Lung (tissue), 12 donors: ENCODE data around the gene MTMR4. TPM values are rescaled to one million over a fixed set of nuclear protein-coding genes. Genes with fewer than 3 reads are reported as not detected.
"Not testable (repeated sequence)": the region's sequence is repeated elsewhere in the genome, so short reads cannot be mapped to it uniquely, and the experiment has no call there.

ENCODE experiments used
- ATAC-seq: fragments of 200-7000 bp; cut with Tn5 transposase; one replicate; pipeline ENCODE4 v1.9.1; 2020; ENCODE audit warnings: moderate number of reproducible peaks; ENCODE audit not compliant: insufficient read depth, low FRiP score
- DNase-seq, 3 donors: peaks; one replicate each; pipeline ENCODE4 v3.0.0-alpha.2; 2013 to 2017
- H3K27ac ChIP-seq, 2 donors: one replicate each; pipeline ENCODE4 v1.5.1; 2013; ENCODE audit warnings: mild to moderate bottlenecking in 2 of 2, moderate library complexity in 2 of 2, control low read depth in 1 of 2, inconsistent platforms in 1 of 2, low read depth in 1 of 2, low read length in 1 of 2
- H3K27me3 ChIP-seq, 3 donors: one replicate each; pipeline ENCODE4 v1.5.1; 2013; ENCODE audit warnings: low read length in 2 of 3; ENCODE audit not compliant: control insufficient read depth in 3 of 3, insufficient read depth in 3 of 3
- H3K36me3 ChIP-seq, 4 donors: one replicate each; pipeline ENCODE4 v1.5.1; 2013; ENCODE audit warnings: low read length in 4 of 4, mild to moderate bottlenecking in 1 of 4, moderate library complexity in 1 of 4; ENCODE audit not compliant: control insufficient read depth in 4 of 4, insufficient read depth in 4 of 4
- H3K4me1 ChIP-seq, 5 donors: one replicate each; pipeline ENCODE4 v1.5.1; 2013; ENCODE audit warnings: low read length in 5 of 5, mild to moderate bottlenecking in 2 of 5, moderate library complexity in 1 of 5; ENCODE audit not compliant: control insufficient read depth in 5 of 5, insufficient read depth in 5 of 5
- H3K4me3 ChIP-seq: one replicate; pipeline ENCODE4 v1.5.1; 2013; ENCODE audit warnings: mild to moderate bottlenecking, control low read depth, moderate library complexity
- H3K9ac ChIP-seq, 2 donors: one replicate each; pipeline ENCODE4 v1.5.1; 2013; ENCODE audit warnings: low read length in 2 of 2, control low read depth in 1 of 2; ENCODE audit not compliant: insufficient read depth in 1 of 2
- H3K9me3 ChIP-seq, 4 donors: one replicate each; pipeline ENCODE4 v1.5.1; 2013; ENCODE audit warnings: low read length in 3 of 4, mild to moderate bottlenecking in 1 of 4, moderate library complexity in 1 of 4; ENCODE audit not compliant: control insufficient read depth in 4 of 4, insufficient read depth in 3 of 4
- CTCF ChIP-seq: IDR thresholded peaks from 2 replicates; pipeline ENCODE4 v1.5.1; 2012; ENCODE audit warnings: mild to moderate bottlenecking; ENCODE audit errors: control extremely low read depth, extremely low read depth
- WGBS, 2 donors: extraction: QIAGEN DNeasy Blood & Tissue Kit; methylation state at CpG; one replicate each; pipeline ENCODE4 v1.1.7; 2013; 5-methylcytosine and 5-hydroxymethylcytosine counted together
- polyA plus RNA-seq, 2 donors: library from polyadenylated mRNA; stranded (reverse); fragments of 200-250 nt; gene quantifications; one replicate each; pipeline ENCODE4 v1.2.1, GENCODE V29; 2013
- total RNA-seq, 2 donors: library from RNA; depleted of rRNA in 1 of 2; stranded (reverse); fragments of >200 nt in 1 of 2; gene quantifications; one replicate each; pipeline ENCODE4 v1.2.1, GENCODE V29; 2014 to 2021
- donor health status: control.
- donor health status: control.
- donor health status: Bipolar disorder and iron deficiency.
- donor health status: healthy.
- donor health status: DM: yes; HTN: yes; CAD: no.

MTMR4 gene
- total and polyA plus RNA-seq, 4 donors = 12.9 to 46.1 (median 31.2) TPM

GRCh38 chr17:58488428-58488890 lies 26.0 kb downstream of the MTMR4 start:
- Histone ChIP-seq H3K9me3 (no peaks in the 10 kb centered on the region), H3K4me1 (no peaks in the 10 kb centered on the region), H3K4me3 (no peak overlapping the region), H3K27me3 (no peaks in the 10 kb centered on the region), H3K36me3 (peaks cover 24 to 36% (median 28%) of the 10 kb centered on the region in 4 donors), H3K9ac (no peak overlapping the region), H3K27ac (no peak overlapping the region)
- DNase-seq = no peak
- 85 to 90% methylated on average over 26 of the region's 26 CpGs for WGBS, 2 donors
- TF ChIP-seq CTCF = no peak
- no peak for ATAC-seq

DNA sequence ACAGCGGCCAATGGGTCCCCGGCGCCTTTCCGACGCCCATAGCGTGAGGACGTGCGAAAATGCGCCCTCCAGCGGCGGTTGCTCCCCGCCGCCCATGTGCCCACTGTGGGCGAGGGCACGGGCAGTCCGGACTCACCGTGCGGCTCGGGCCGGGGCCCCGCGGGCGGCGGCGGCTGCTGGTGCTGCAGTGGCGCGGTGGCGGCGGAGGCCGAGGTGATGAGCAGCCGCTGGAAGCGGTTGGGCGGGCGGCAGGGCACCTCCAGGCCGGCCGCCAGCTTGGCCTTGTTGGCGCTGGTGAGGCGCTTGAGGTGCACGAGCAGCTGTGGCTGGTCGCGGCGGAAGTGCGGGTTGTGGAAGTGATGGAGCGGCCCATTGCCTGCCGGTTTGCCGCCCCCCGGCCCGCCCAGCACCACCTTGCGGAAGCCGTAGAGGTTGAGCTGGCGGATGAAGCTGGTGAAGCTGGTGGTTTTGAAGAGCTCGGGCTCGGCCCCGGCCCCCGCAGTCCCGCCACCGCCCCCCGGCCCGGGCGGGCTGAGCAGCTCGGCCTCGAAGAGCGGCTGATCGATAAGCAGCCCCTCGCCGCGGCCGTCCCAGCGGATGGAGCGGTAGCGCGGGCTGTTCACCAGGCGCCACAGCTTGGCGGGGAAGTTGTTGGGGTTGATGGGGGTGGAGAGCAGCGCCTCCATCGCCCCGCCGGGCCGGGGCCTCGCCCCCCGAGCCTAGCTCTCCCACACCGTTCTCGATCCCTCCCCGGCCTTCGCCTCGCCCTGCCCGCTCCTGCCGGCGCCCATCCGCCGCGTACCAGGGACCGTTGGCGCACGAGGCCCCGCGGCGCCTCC lies 26.6 kb downstream of the MTMR4 start, which contains the start of gene HSF5:
TSS of gene HSF5 (minus strand) at position 820 of the 839 bp plus-strand sequence. CDS start at position 686, 134 bp downstream.
- WGBS, 2 donors = 40 to 61% methylated on average over 96 to 98 of the region's 98 CpGs
- H3K9ac ChIP-seq = no peak within 1 kb of the TSS
- H3K4me3 ChIP-seq = no peak within 1 kb of the TSS
- DNase-seq (peak; percentile 26 to 47 (median 37)), ATAC-seq (peak; percentile 27)
- peaks cover 20 to 31% (median 23%) of the 10 kb centered on the region in 4 donors for H3K36me3 ChIP-seq
- no peaks in the 10 kb centered on the region for H3K4me1 ChIP-seq
- H3K9me3 ChIP-seq = no peaks in the 10 kb centered on the region
- H3K27me3 ChIP-seq = no peaks in the 10 kb centered on the region
- no peak within 1 kb of the TSS for H3K27ac ChIP-seq
- no peak for TF ChIP-seq CTCF

GRCh38 chr17:58484600-58484999 lies 29.8 kb downstream of the MTMR4 start:
- Histone ChIP-seq H3K4me3 (no peak overlapping the region), H3K4me1 (no peaks in the 10 kb centered on the region), H3K9ac (no peak overlapping the region), H3K27me3 (no peaks in the 10 kb centered on the region), H3K27ac (no peak overlapping the region), H3K36me3 (peaks cover 0 to 9% (median 1%) of the 10 kb centered on the region in 4 donors), H3K9me3 (no peaks in the 10 kb centered on the region)
- 92 to 93% methylated on average over 3 of the region's 3 CpGs for WGBS, 2 donors
- DNase-seq = no peak
- ATAC-seq = no peak
- TF ChIP-seq CTCF = no peak

GRCh38 chr17:58481798-58482197 lies 32.6 kb downstream of the MTMR4 start:
- H3K4me1 ChIP-seq, H3K27me3 ChIP-seq, ATAC-seq, H3K9me3 ChIP-seq, DNase-seq, H3K27ac ChIP-seq, H3K9ac ChIP-seq, H3K4me3 ChIP-seq, H3K36me3 ChIP-seq: not testable (repeated sequence)
- 92 to 94% methylated on average over 5 of the region's 5 CpGs for WGBS, 2 donors
